DOHH2 (cell line): ENCODE data around the gene SHE.

ENCODE experiments used
- H3F3A ChIP-seq: fragments of 200-600 bp; sonication (generic), shearing (Covaris generic); 2 replicates; pipeline ENCODE4 v1.6.0; 2016; ENCODE audit warnings: antibody characterized with exemption, mild to moderate bottlenecking; ENCODE audit not compliant: control insufficient read depth, insufficient read depth
- H3K27ac ChIP-seq: fragments of 200-600 bp; sonication (generic); 2 replicates; pipeline ENCODE4 v1.5.1; 2014; ENCODE audit warnings: low read depth, mild to moderate bottlenecking, low read length, moderate library complexity
- H3K27me3 ChIP-seq: fragments of 200-600 bp; sonication (generic); 2 replicates; pipeline ENCODE4 v1.6.1; 2014; ENCODE audit warnings: mild to moderate bottlenecking, low read length, mixed read lengths; ENCODE audit not compliant: control insufficient read depth
- H3K36me3 ChIP-seq: fragments of 200-600 bp; sonication (generic); 2 replicates; pipeline ENCODE4 v1.6.1; 2014; ENCODE audit warnings: mild to moderate bottlenecking, low read length, moderate library complexity, mixed read lengths; ENCODE audit not compliant: control insufficient read depth
- H3K4me1 ChIP-seq: fragments of 200-600 bp; sonication (generic); 2 replicates; pipeline ENCODE4 v1.6.1; 2014; ENCODE audit warnings: mild to moderate bottlenecking, low read length, mixed read lengths; ENCODE audit not compliant: control insufficient read depth
- H3K4me2 ChIP-seq: fragments of 200-600 bp; sonication (generic); 2 replicates; pipeline ENCODE4 v1.6.0; 2014; ENCODE audit warnings: mild to moderate bottlenecking, low read length, moderate library complexity
- H3K4me3 ChIP-seq: fragments of 200-600 bp; sonication (generic); 2 replicates; pipeline ENCODE4 v1.5.1; 2014; ENCODE audit warnings: mild to moderate bottlenecking, low read length, mixed read lengths
- H3K79me2 ChIP-seq: fragments of 200-600 bp; sonication (generic); 2 replicates; pipeline ENCODE4 v1.6.1; 2014; ENCODE audit warnings: mild to moderate bottlenecking, low read length, mixed read lengths; ENCODE audit not compliant: control insufficient read depth
- H3K9me2 ChIP-seq: fragments of 200-600 bp; sonication (generic); replicated peaks from 2 replicates; pipeline ENCODE4 v1.6.1; 2014; ENCODE audit warnings: mild to moderate bottlenecking, low read length, mixed read lengths; ENCODE audit not compliant: control insufficient read depth
- H3K9me3 ChIP-seq: fragments of 200-600 bp; sonication (generic); 2 replicates; pipeline ENCODE4 v1.6.1; 2014; ENCODE audit warnings: antibody characterized with exemption, low read length, mixed read lengths; ENCODE audit not compliant: control insufficient read depth, insufficient read depth
- H4K20me1 ChIP-seq: fragments of 200-600 bp; sonication (generic); 2 replicates; pipeline ENCODE4 v1.6.0; 2014; ENCODE audit warnings: low read depth, mild to moderate bottlenecking, antibody characterized with exemption, low read length, moderate library complexity; ENCODE audit not compliant: control insufficient read depth, insufficient read depth
- CTCF ChIP-seq: fragments of 200-600 bp; sonication (generic); IDR thresholded peaks from one replicate; pipeline ENCODE4 v1.5.1; 2014; ENCODE audit warnings: antibody characterized with exemption, mild to moderate bottlenecking, low read depth, low read length; ENCODE audit not compliant: poor library complexity, severe bottlenecking
- EZH2phosphoT487 ChIP-seq: fragments of 200-600 bp; sonication (generic); IDR thresholded peaks from 2 replicates; pipeline ENCODE4 v1.6.1; 2017; ENCODE audit warnings: borderline replicate concordance, mild to moderate bottlenecking, antibody characterized with exemption, low read length, moderate library complexity, mixed read lengths

The SHE gene

GRCh38 chr1:154441241-154441888, 60.8 kb downstream of the SHE start:
- TF ChIP-seq CTCF (no peak), EZH2phosphoT487 (no peak)
- Histone ChIP-seq H3K9me2 (no peaks in the 10 kb centered on the region), H3K36me3 (no peaks in the 10 kb centered on the region), H3K4me2 (no peak overlapping the region), H3K4me1 (0 out of 2 replicates have a peak, but pooled peaks cover 5% of the 10 kb centered on the region), H3K27ac (no peak overlapping the region), H4K20me1 (no peaks in the 10 kb centered on the region), H3K27me3 (peaks cover 28% of the 10 kb centered on the region), H3F3A (no peaks in the 10 kb centered on the region), H3K4me3 (no peak overlapping the region), H3K9me3 (no peaks in the 10 kb centered on the region), H3K79me2 (no peaks in the 10 kb centered on the region)

DNA sequence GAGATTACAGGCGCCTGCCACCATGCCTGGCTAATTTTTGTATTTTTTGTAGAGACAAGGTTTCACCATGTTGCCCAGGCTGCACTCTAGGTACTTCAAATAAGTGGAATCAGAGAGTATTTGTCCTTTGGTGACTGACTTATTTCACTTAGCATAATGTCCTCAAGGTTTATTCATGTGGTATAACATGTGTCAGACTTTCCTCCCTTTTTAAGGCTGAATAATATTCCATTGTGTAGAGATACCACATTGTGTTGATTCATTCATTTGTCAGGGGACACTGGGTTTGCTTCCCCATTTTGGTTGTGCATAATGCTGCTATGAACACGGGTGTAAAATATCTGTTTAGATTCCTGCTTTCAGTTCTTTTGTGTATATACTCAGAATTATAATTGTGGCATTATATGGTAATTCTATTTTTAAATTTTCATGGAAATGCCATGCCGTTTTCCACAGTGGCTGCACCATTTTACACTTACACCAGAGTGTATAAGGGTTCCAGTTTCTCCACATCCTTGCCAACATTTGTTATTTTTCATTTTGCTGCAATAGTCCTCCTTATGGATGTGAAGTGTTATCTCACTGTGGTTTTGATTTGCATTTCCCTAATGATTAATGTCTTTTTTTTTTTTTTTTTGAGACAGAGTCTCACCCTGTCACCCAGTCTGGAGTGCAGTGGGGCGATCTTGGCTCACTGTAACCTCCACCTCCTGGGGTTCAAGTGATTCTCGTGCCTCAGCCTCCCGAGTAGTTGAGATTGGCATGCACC, 62.0 kb downstream of the SHE start:
- Histone ChIP-seq H3K4me2 (no peak overlapping the region), H3F3A (no peaks in the 10 kb centered on the region), H4K20me1 (no peaks in the 10 kb centered on the region), H3K4me3 (no peak overlapping the region), H3K4me1 (0 out of 2 replicates have a peak, but pooled peaks cover 5% of the 10 kb centered on the region), H3K36me3 (no peaks in the 10 kb centered on the region), H3K27ac (no peak overlapping the region), H3K79me2 (no peaks in the 10 kb centered on the region), H3K9me3 (no peaks in the 10 kb centered on the region), H3K27me3 (peaks cover 28% of the 10 kb centered on the region), H3K9me2 (no peaks in the 10 kb centered on the region)
- TF ChIP-seq EZH2phosphoT487, result no peak
- no peak for TF ChIP-seq CTCF

- Histone ChIP-seq H3K36me3 (no peaks in the 10 kb centered on the region), H3K9me3 (no peaks in the 10 kb centered on the region), H3K4me1 (0 out of 2 replicates have a peak, but pooled peaks cover 5% of the 10 kb centered on the region), H3K27ac (no peak overlapping the region), H3K4me3 (no peak overlapping the region), H4K20me1 (no peaks in the 10 kb centered on the region), H3K27me3 (peaks cover 24% of the 10 kb centered on the region), H3K4me2 (no peak overlapping the region), H3K79me2 (no peaks in the 10 kb centered on the region), H3F3A (no peaks in the 10 kb centered on the region), H3K9me2 (no peaks in the 10 kb centered on the region)
- TF ChIP-seq EZH2phosphoT487 (no peak), CTCF (no peak)
Observed at GRCh38 chr1:154436433-154436832, 65.8 kb downstream of the SHE start.
